Epithelial cell of proximal tubule (primary cell): ENCODE data around the gene GTF2F2. TPM values are rescaled to one million over a fixed set of nuclear protein-coding genes. Genes with fewer than 3 reads are reported as not detected.

Source experiments
- DNase-seq: peaks from one replicate; pipeline ENCODE4 v3.0.0-alpha.2; 2011; ENCODE audit warnings: low read depth
- H3K4me3 ChIP-seq: 2 replicates; pipeline ENCODE4 v1.5.1; 2011; ENCODE audit warnings: low read depth, mild to moderate bottlenecking, low read length
- CTCF ChIP-seq: conservative IDR thresholded peaks from 2 replicates; pipeline ENCODE4 v1.5.1; 2012; ENCODE audit warnings: low read depth, mild to moderate bottlenecking, low read length
- total RNA-seq: library from RNA; depleted of rRNA; stranded (reverse); fragments of >200 nt; gene quantifications from 2 replicates; pipeline ENCODE4 v1.2.3, GENCODE V29; 2015

GTF2F2 gene
- total RNA-seq, 1 donor from 2014 or later, result 47.9 TPM

- H3K4me3 ChIP-seq, result no peak overlapping the region
- no peak for TF ChIP-seq CTCF
- DNase-seq, result peak; percentile 79
Measured at GRCh38 chr13:45138282-45138681, 18.0 kb downstream of the GTF2F2 start.

- no peak for DNase-seq
- no peak overlapping the region for H3K4me3 ChIP-seq
- TF ChIP-seq CTCF, result no peak
Measured at GRCh38 chr13:45141369-45141768, 21.1 kb downstream of the GTF2F2 start.

- TF ChIP-seq CTCF, result no peak
- no peak overlapping the region for H3K4me3 ChIP-seq
- no peak for DNase-seq
Measured at GRCh38 chr13:45142440-45143345, 22.4 kb downstream of the GTF2F2 start.

GRCh38 chr13:45143346-45143751 lies 23.0 kb downstream of the GTF2F2 start:
- no peak for DNase-seq
- TF ChIP-seq CTCF, result no peak
- no peak overlapping the region for H3K4me3 ChIP-seq

GRCh38 chr13:45149964-45150363 lies 29.7 kb downstream of the GTF2F2 start:
- no peak for TF ChIP-seq CTCF
- DNase-seq, result no peak
- H3K4me3 ChIP-seq, result no peak overlapping the region

GRCh38 chr13:45156565-45157361 lies 36.5 kb downstream of the GTF2F2 start:
- TF ChIP-seq CTCF, result no peak
- DNase-seq, result no peak
- no peak overlapping the region for H3K4me3 ChIP-seq
